AG04449 (cell line): ENCODE measurements around the gene HSPA2.

ENCODE experiments used
- CTCF ChIA-PET: fragments of 350-600 bp; formaldehyde crosslinking; extraction: SDS; loops from one replicate; lab custom pipeline; 2021; ENCODE audit warnings: antibody characterized with exemption; lab: Yijun Ruan, JAX
- POLR2A ChIA-PET: fragments of 400-600, 350-600 bp; formaldehyde crosslinking; extraction: SDS; loops from one replicate; lab custom pipeline; 2020; ENCODE audit warnings: antibody characterized with exemption, inconsistent platforms; lab: Yijun Ruan, JAX
- DNase-seq: peaks from one replicate; pipeline ENCODE4 v3.0.0-alpha.2; 2010; ENCODE audit warnings: low read depth, low spot score
- H3K4me3 ChIP-seq: 2 replicates; pipeline ENCODE4 v1.5.1; 2011; ENCODE audit warnings: low read depth, mild to moderate bottlenecking, control low read depth, low read length
- CTCF ChIP-seq: IDR thresholded peaks from one replicate; pipeline ENCODE4 v1.5.1; 2011; ENCODE audit warnings: mild to moderate bottlenecking, moderate library complexity, low read length, control low read depth, inconsistent platforms; ENCODE audit not compliant: insufficient read depth; ENCODE audit errors: missing control alignments

HSPA2 gene

GRCh38 chr14:64500088-64500487 is 40.5 kb upstream of the HSPA2 start:
- H3K4me3 ChIP-seq, result no peak overlapping the region
- ChIA-PET CTCF (interaction anchor here (1.8 to 2.6 kb wide), 3 partner anchors 10 to 22 kb away, joined by 8 to 11 read pairs (median 9); no protein-coding TSS in a partner anchor), POLR2A (no interaction called here)
- DNase-seq, result no peak
- TF ChIP-seq CTCF, result no peak

GRCh38 chr14:64501411-64502171 is 39.0 kb upstream of the HSPA2 start:
- ChIA-PET POLR2A (interaction anchor here (1.3 to 2.4 kb wide), 2 partner anchors 39 to 127 kb away, joined by 3 to 11 read pairs; partner anchors contain the start of gene HSPA2), CTCF (interaction anchor here (1.2 to 2.8 kb wide), 6 partner anchors 8 to 158 kb away, joined by 4 to 16 read pairs (median 9); no protein-coding TSS in a partner anchor)
- peak overlapping the region; percentile 86 for H3K4me3 ChIP-seq
- no peak for TF ChIP-seq CTCF
- no peak for DNase-seq

- no peak for DNase-seq
- CTCF ChIA-PET, result interaction anchor here (1.0 to 2.8 kb wide), 5 partner anchors 9 to 159 kb away, joined by 4 to 16 read pairs (median 9); no protein-coding TSS in a partner anchor
- POLR2A ChIA-PET, result interaction anchor here (0.5 to 2.4 kb wide), 5 partner anchors 38 to 150 kb away, joined by 3 to 11 read pairs (median 6); partner anchors contain the start of gene HSPA2
- peak overlapping the region; percentile 86 for H3K4me3 ChIP-seq
- TF ChIP-seq CTCF, result no peak
These were observed 38.1 kb upstream of the HSPA2 start for GRCh38 chr14:64502456-64502855.

GRCh38 chr14:64502887-64503433 is 37.6 kb upstream of the HSPA2 start:
- ChIA-PET POLR2A (interaction anchor here (0.5 to 2.4 kb wide), 4 partner anchors 38 to 150 kb away, joined by 4 to 11 read pairs (median 8); partner anchors contain the start of gene HSPA2), CTCF (interaction anchor here (1.0 to 2.8 kb wide), 3 partner anchors 11 to 159 kb away, joined by 4 to 16 read pairs (median 9); no protein-coding TSS in a partner anchor)
- DNase-seq, result no peak
- H3K4me3 ChIP-seq, result peak overlapping the region; percentile 86
- TF ChIP-seq CTCF, result no peak

GRCh38 chr14:64503434-64504309 is 36.9 kb upstream of the HSPA2 start, which contains the start of gene ZBTB25:
Gene ZBTB25 (minus strand): TSS chr14:64503838. CDS start chr14:64490533, 13,305 bp downstream.
- CTCF ChIA-PET, result interaction anchor here (1.0 to 2.8 kb wide), 6 partner anchors 10 to 160 kb away, joined by 3 to 16 read pairs (median 5); partner anchors contain the start of gene HSPA2
- peak; percentile 58 for DNase-seq
- H3K4me3 ChIP-seq, result peak within 1 kb of the TSS; percentile 86
- POLR2A ChIA-PET, result interaction anchor here (0.5 to 2.4 kb wide), 13 partner anchors 11 to 655 kb away, joined by 3 to 17 read pairs (median 5); partner anchors contain the start of genes HSPA2 and MTHFD1
- TF ChIP-seq CTCF, result no peak
